A549 (cell line): ENCODE data around the gene BAHD1. TPM values are rescaled to one million over a fixed set of nuclear protein-coding genes. Genes with fewer than 3 reads are reported as not detected.

Source experiments
- ATAC-seq, 2 experiments: fragments of 200-7000 bp in 1 of 2; fragments of >200 bp in 1 of 2; cut with Nextera tagmentation in 1 of 2; cut with Tn5 transposase in 1 of 2; 3 replicates each; pipeline versions ENCODE4 v1.8.0 to v1.9.1; 2018 to 2020; ENCODE audit warnings: mild to moderate bottlenecking in 1 of 2, moderate library complexity in 1 of 2
- CTCF ChIA-PET: fragments of 300-600 bp; sonication (Branson Sonifier 250); formaldehyde crosslinking; extraction: SDS; loops from one replicate; lab custom pipeline; 2021; ENCODE audit warnings: antibody characterized with exemption, inconsistent platforms; lab: Yijun Ruan, JAX
- POLR2A ChIA-PET: fragments of 350-600 bp; formaldehyde crosslinking; extraction: SDS; loops from one replicate; lab custom pipeline; 2021; ENCODE audit warnings: antibody characterized with exemption, inconsistent platforms; lab: Yijun Ruan, JAX
- DNase-seq, 2 experiments: peaks; one replicate each; pipeline versions ENCODE4 v3.0.0 to v3.0.0-alpha.2; 2011 to 2016; ENCODE audit warnings: low read depth in 1 of 2, low spot score in 1 of 2
- FAIRE-seq: peaks from 2 replicates; lab custom pipeline; 2011; peaks lifted over from hg19 to GRCh38; lab: Jason Lieb, UNC
- H3K27ac ChIP-seq, 2 experiments: fragments of >200 bp; sonication (Bioruptor Twin); formaldehyde crosslinking; 3 replicates each; pipeline ENCODE4 v1.5.1; 2016 to 2017
- H3K4me1 ChIP-seq: fragments of >200 bp; sonication (Bioruptor Twin); formaldehyde crosslinking; 3 replicates; pipeline ENCODE4 v1.6.1; 2016
- H3K4me2 ChIP-seq: fragments of >200 bp; sonication (Bioruptor Twin); formaldehyde crosslinking; 3 replicates; pipeline ENCODE4 v1.6.1; 2016
- H3K4me3 ChIP-seq: fragments of >200 bp; sonication (Bioruptor Twin); formaldehyde crosslinking; 3 replicates; pipeline ENCODE4 v1.5.1; 2016
- H3K9me3 ChIP-seq: fragments of >200 bp; sonication (Bioruptor Twin); formaldehyde crosslinking; 3 replicates; pipeline ENCODE4 v1.6.1; 2016
- BHLHE40 ChIP-seq: IDR thresholded peaks from 2 replicates; pipeline ENCODE4 v1.6.1; 2012; ENCODE audit warnings: low read depth, low read length, inconsistent platforms
- E2F6 ChIP-seq: IDR thresholded peaks from 2 replicates; pipeline ENCODE4 v1.6.1; 2012; ENCODE audit warnings: low read depth, borderline replicate concordance
- EHMT2 ChIP-seq: fragments of 200-600 bp; sonication (generic); IDR thresholded peaks from 2 replicates; pipeline ENCODE4 v1.6.1; 2016; ENCODE audit warnings: antibody characterized with exemption, low read depth, mild to moderate bottlenecking, moderate library complexity
- ELK1 ChIP-seq: fragments of 150-350 bp; IDR thresholded peaks from 2 replicates; pipeline ENCODE4 v1.6.1; 2014; ENCODE audit warnings: low read depth, mild to moderate bottlenecking, low read length
- FOSB ChIP-seq: fragments of 250-450 bp; sonication (Bioruptor Pico); IDR thresholded peaks from 2 replicates; pipeline ENCODE4 v1.5.0; 2020; ENCODE audit warnings: mild to moderate bottlenecking, moderate library complexity
- FOXS1 ChIP-seq: fragments of 250-450 bp; sonication (Bioruptor Pico); IDR thresholded peaks from 2 replicates; pipeline ENCODE4 v1.5.0; 2020; ENCODE audit warnings: mild to moderate bottlenecking, moderate library complexity
- GATA3 ChIP-seq: IDR thresholded peaks from 2 replicates; pipeline ENCODE4 v1.6.1; 2012; ENCODE audit warnings: borderline replicate concordance
- HDAC2 ChIP-seq: fragments of 200-600 bp; sonication (generic); IDR thresholded peaks from 2 replicates; pipeline ENCODE4 v1.6.1; 2016
- HES2 ChIP-seq: fragments of >200 bp; sonication (Bioruptor Twin); formaldehyde crosslinking; IDR thresholded peaks from 2 replicates; pipeline ENCODE4 v1.6.1; 2016
- HEYL ChIP-seq: fragments of 250-450 bp; sonication (Bioruptor Pico); IDR thresholded peaks from 2 replicates; pipeline ENCODE4 v1.8.0; 2021; ENCODE audit warnings: mild to moderate bottlenecking, moderate library complexity
- HMGXB4 ChIP-seq: fragments of 250-450 bp; sonication (Bioruptor Pico); IDR thresholded peaks from 2 replicates; pipeline ENCODE4 v1.5.0; 2021; ENCODE audit warnings: mild to moderate bottlenecking, moderate library complexity, borderline replicate concordance
- HOXA7 ChIP-seq: fragments of 250-450 bp; sonication (Bioruptor Pico); IDR thresholded peaks from 2 replicates; pipeline ENCODE4 v1.5.0; 2020; ENCODE audit warnings: mild to moderate bottlenecking, moderate library complexity
- HOXB13 ChIP-seq: fragments of 250-450 bp; sonication (Bioruptor Pico); IDR thresholded peaks from 2 replicates; pipeline ENCODE4 v1.5.0; 2020; ENCODE audit warnings: low read depth, mild to moderate bottlenecking, moderate library complexity
- MAFK ChIP-seq: fragments of 450-650 bp; IDR thresholded peaks from 2 replicates; pipeline ENCODE4 v1.6.1; 2014; ENCODE audit not compliant: partially characterized antibody
- MAX ChIP-seq: IDR thresholded peaks from 2 replicates; pipeline ENCODE4 v1.6.1; 2012
- NR3C1 ChIP-seq: fragments of >200 bp; sonication (Bioruptor Twin); formaldehyde crosslinking; IDR thresholded peaks from 3 replicates; pipeline ENCODE4 v1.6.1; 2017
- PBX3 ChIP-seq: IDR thresholded peaks from 2 replicates; pipeline ENCODE4 v1.6.1; 2012
- SMC3 ChIP-seq: fragments of >200 bp; sonication (Bioruptor Twin); formaldehyde crosslinking; IDR thresholded peaks from 3 replicates; pipeline ENCODE4 v1.6.1; 2018; ENCODE audit warnings: inconsistent platforms
- TP53 ChIP-seq: fragments of 250-450 bp; sonication (Bioruptor Pico); IDR thresholded peaks from 2 replicates; pipeline ENCODE4 v1.5.0; 2021; ENCODE audit warnings: mild to moderate bottlenecking, moderate library complexity
- ZFP36 ChIP-seq: fragments of 450-650 bp; IDR thresholded peaks from 2 replicates; pipeline ENCODE4 v1.6.1; 2014; ENCODE audit warnings: borderline replicate concordance; ENCODE audit not compliant: partially characterized antibody
- ZNF302 ChIP-seq: fragments of 250-450 bp; sonication (Bioruptor Pico); IDR thresholded peaks from 2 replicates; pipeline ENCODE4 v1.9.0; 2021; ENCODE audit warnings: inconsistent platforms, mild to moderate bottlenecking, moderate library complexity
- WGBS: methylation state at CpG from one replicate; pipeline ENCODE4 v1.1.6; 2017; ENCODE audit errors: missing lambda C conversion rate; 5-methylcytosine and 5-hydroxymethylcytosine counted together
- polyA plus RNA-seq, 4 experiments: library from polyadenylated mRNA; depleted of rRNA in 3 of 4; stranded (reverse); fragments of >200 nt; fragmentation: RNase III in 1 of 4; extraction: RNeasy Plus Mini Kit Qiagen cat#74134 plus additional on column Dnase treatment in 1 of 4; gene quantifications; 2 replicates in 3 of 4; 3 replicates in 1 of 4; pipeline ENCODE4 v1.2.3, GENCODE V29; 2011 to 2017

BAHD1 gene
- polyA plus RNA-seq, 2 of the 4 experiments (the other 2 are of a cell fraction), result 2.3 to 11.1 TPM

GRCh38 chr15:40425681-40426080, 15.1 kb upstream of the BAHD1 start:
- DNase-seq (no peak), ATAC-seq (no peak), FAIRE-seq (no peak)
- no peak overlapping the region for H3K27ac ChIP-seq
- WGBS, result 82% methylated on average over 5 of the region's 5 CpGs
- H3K9me3 ChIP-seq, result no peaks in the 10 kb centered on the region
- H3K4me2 ChIP-seq, result no peak overlapping the region
- no peak overlapping the region for H3K4me3 ChIP-seq
- CTCF ChIA-PET, result interaction anchor here (1.1 to 8.4 kb wide), 6 partner anchors 57 to 151 kb away, joined by 3 to 59 read pairs (median 28); partner anchors contain the start of gene INAFM2
- TF ChIP-seq ZFP36 (no peak), HOXB13 (CRISPR knock-in tag) (no peak), HES2 (no peak), ELK1 (no peak), SMC3 (no peak), HEYL (no peak), PBX3 (no peak), MAX (no peak), EHMT2 (no peak), HOXA7 (CRISPR knock-in tag) (no peak), HMGXB4 (CRISPR knock-in tag) (no peak)
- TF ChIP-seq, all 56 proteins: peak for 0
- H3K4me1 ChIP-seq, result peaks cover 4% of the 10 kb centered on the region; the same call in 2 of the 3 replicates
- POLR2A ChIA-PET, result no interaction called here

GRCh38 chr15:40427188-40427587, 13.6 kb upstream of the BAHD1 start:
- H3K4me2 ChIP-seq, result no peak overlapping the region
- WGBS, result 88% methylated on average over 8 of the region's 9 CpGs
- POLR2A ChIA-PET, result no interaction called here
- CTCF ChIA-PET, result interaction anchor here (1.0 to 8.4 kb wide), 3 partner anchors 59 to 153 kb away, joined by 3 to 59 read pairs (median 6); partner anchors contain the start of gene INAFM2
- H3K4me1 ChIP-seq, result no peaks in the 10 kb centered on the region; the same call in 2 of the 3 replicates
- no peak for FAIRE-seq
- TF ChIP-seq E2F6, result no peak
- TF ChIP-seq GATA3, result no peak
- TF ChIP-seq BHLHE40, result no peak
- TF ChIP-seq FOSB (CRISPR knock-in tag), result no peak
- no peak for TF ChIP-seq TP53 (CRISPR knock-in tag)
- no peak for TF ChIP-seq FOXS1 (CRISPR knock-in tag)
- no peak for TF ChIP-seq HMGXB4 (CRISPR knock-in tag)
- TF ChIP-seq ELK1, result no peak
- TF ChIP-seq ZNF302, result no peak
- TF ChIP-seq HDAC2, result no peak
- TF ChIP-seq SMC3, result no peak
- no peak for TF ChIP-seq MAFK
- TF ChIP-seq NR3C1, result no peak
- TF ChIP-seq, all 56 proteins: peak for 0
- Histone ChIP-seq H3K27ac (no peak overlapping the region), H3K9me3 (no peaks in the 10 kb centered on the region), H3K4me3 (no peak overlapping the region)
- DNase-seq (no peak), ATAC-seq (no peak)
